ENCODE measurements around the gene ALAS1. TPM values are rescaled to one million over a fixed set of nuclear protein-coding genes. Genes with fewer than 3 reads are reported as not detected.
"Not testable (repeated sequence)": the region's sequence is repeated elsewhere in the genome, so short reads cannot be mapped to it uniquely, and the experiment has no call there.

The ALAS1 gene
- total RNA-seq, 4 donors from 2014 or later, result 17.5 to 43.1 (median 32.2) TPM

DNA sequence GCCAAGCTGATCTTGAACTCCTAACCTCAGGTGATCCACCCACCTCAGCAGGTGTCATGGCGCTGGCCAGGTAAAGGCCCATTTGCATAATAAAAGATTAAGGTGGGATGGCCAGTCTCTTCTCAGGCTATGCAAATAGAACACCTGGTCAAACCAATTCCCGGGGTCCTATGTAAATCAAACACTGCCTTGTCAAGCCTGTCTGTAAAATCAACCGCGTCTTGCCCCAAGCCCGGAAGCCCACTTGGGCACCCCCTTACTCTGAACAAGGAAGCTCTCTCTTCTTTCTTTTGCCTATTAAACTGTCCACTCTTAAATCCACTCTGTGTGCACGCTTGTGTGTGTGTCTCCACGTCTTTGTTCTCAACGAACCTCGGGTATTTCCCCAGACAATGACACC is 30.7 kb upstream of the ALAS1 start:
- 59 to 62% methylated on average over 9 of the region's 9 CpGs for WGBS, 2 donors
- DNase-seq (ENCODE audit: low spot score in 2 of 2), result no peak
- no peak overlapping the region for H3K4me3 ChIP-seq (ENCODE audit: low read depth, poor library complexity, severe bottlenecking)
- TF ChIP-seq, protein P1, sequence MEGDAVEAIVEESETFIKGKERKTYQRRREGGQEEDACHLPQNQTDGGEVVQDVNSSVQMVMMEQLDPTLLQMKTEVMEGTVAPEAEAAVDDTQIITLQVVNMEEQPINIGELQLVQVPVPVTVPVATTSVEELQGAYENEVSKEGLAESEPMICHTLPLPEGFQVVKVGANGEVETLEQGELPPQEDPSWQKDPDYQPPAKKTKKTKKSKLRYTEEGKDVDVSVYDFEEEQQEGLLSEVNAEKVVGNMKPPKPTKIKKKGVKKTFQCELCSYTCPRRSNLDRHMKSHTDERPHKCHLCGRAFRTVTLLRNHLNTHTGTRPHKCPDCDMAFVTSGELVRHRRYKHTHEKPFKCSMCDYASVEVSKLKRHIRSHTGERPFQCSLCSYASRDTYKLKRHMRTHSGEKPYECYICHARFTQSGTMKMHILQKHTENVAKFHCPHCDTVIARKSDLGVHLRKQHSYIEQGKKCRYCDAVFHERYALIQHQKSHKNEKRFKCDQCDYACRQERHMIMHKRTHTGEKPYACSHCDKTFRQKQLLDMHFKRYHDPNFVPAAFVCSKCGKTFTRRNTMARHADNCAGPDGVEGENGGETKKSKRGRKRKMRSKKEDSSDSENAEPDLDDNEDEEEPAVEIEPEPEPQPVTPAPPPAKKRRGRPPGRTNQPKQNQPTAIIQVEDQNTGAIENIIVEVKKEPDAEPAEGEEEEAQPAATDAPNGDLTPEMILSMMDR (IDR thresholded peaks at IDR 0.05), result no peak
- TF ChIP-seq POLR2A (IDR thresholded peaks at IDR 0.05), result no peak
- intact Hi-C loops (cut with DNase I; ENCODE audit: low total_unique reads), result no loop called here

DNA sequence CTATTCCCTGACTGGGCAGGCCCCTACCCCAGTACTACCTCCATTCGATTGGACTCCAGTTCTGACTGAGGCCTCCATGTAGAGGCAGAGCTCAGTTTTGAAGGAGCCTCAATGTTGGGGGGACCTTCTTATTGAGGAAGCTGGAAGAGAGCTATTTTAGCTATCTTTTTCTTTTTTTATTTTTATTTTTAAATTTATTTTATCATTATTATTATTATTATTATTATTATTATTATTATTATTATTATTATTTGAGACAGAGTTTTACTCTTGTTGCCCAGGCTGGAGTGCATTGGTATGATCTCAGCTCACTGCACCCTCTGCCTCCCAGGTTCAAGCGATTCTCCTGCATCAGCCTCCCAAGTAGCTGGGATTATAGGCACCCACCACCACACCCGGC is 27.7 kb upstream of the ALAS1 start:
- H3K4me3 ChIP-seq (ENCODE audit: low read depth, poor library complexity, severe bottlenecking); intact Hi-C loops (cut with DNase I; ENCODE audit: low total_unique reads); DNase-seq (ENCODE audit: low spot score in 2 of 2): not testable (repeated sequence)
- whole genome bisulfite sequencing, 2 donors, result 96 to 97% methylated on average over 3 of the region's 3 CpGs

DNA sequence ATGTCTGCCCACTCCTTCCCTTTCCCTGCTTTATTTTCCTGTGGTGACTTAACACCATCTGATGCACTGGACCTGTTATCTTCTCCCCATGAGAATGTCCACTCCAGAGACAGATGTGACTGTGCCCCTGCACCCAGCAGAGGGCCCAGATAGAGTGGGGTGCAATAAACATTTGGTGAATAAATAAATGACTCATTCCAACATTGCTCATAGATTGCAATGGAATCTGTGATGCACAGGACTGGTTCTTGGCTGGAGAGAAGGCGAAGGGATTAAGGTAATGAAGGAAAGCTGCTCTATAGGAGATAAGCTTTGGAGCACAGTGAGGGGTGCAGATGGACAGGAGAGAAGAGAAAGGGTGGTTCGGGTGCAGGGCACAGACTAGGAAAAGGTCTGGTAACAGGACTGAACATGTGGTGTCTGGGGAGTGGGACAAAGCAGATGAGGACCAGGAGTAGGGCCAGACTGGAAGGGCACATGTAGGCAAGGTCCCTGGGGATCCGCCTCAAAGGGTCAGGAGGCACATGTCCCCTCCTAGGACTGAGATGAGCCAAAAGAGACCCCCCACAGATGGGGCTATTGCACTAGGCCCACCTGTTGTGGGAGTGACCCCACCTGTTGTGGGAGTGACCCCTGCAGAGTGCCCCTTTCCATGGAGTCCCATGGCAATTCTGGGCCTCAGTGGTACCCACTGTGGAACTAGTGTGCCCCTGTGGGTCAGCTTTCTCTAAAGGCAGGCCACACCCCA is 26.3 kb upstream of the ALAS1 start:
- 86 to 90% methylated on average over 3 of the region's 3 CpGs for WGBS, 2 donors

DNA sequence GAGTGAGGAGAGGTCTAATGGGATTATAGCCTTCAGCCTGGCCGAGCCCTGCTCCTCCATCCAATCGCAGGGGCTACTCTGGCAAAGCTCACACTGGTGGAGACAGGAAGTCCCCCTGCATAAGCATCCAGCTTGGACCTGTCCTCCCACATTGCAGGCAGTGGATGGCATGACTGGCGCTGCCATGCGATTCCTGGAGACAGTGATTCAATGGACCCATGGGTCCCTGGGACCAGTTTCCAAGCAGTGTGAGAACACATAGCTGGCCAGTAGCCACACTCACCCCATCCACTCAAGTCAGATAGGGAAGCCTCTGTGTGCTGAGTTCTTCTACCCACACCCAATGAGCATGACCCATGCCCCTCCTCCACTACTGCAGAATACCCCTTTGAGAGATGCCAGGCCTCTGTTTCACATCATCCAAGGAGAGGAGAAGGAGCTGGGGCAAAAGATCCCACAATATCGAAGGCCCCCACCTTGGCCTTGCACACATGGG is 25.6 kb upstream of the ALAS1 start:
- 93 to 95% methylated on average over 5 of the region's 5 CpGs for WGBS, 2 donors
- intact Hi-C loops (cut with DNase I; ENCODE audit: low total_unique reads), result no loop called here

More for the DNA sequence above, 26.3 kb upstream of the ALAS1 start:
- no peak for DNase-seq (ENCODE audit: low spot score in 2 of 2)
- TF ChIP-seq, protein P1 (IDR thresholded peaks at IDR 0.05), result no peak
- TF ChIP-seq POLR2A (IDR thresholded peaks at IDR 0.05), result no peak
- H3K4me3 ChIP-seq (ENCODE audit: low read depth, poor library complexity, severe bottlenecking), result no peak overlapping the region
- intact Hi-C loops (cut with DNase I; ENCODE audit: low total_unique reads), result no loop called here

DNA sequence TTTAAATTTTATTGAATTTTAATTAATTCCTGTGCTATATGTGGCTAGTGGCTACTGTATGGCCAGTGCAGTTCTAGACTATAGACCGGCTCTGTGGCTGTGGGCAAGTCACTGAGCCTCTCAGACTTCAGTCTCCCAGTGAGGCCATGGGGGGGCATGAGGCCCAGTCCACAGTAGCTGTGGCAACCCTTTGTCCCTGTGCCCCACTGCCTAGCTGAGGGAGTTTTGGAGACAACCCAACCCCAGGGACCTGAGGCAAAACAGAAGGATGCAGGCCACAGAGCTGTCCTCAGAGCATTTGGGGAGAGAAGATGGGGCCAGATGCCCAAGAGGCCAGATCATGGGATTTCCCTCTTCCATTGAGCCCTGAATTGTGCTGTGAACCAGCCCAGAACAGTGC is 24.9 kb upstream of the ALAS1 start:
- TF ChIP-seq, protein P1 (IDR thresholded peaks at IDR 0.05), result no peak
- TF ChIP-seq POLR2A (IDR thresholded peaks at IDR 0.05), result no peak
- H3K4me3 ChIP-seq (ENCODE audit: low read depth, poor library complexity, severe bottlenecking), result no peak overlapping the region
- intact Hi-C loops (cut with DNase I; ENCODE audit: low total_unique reads), result no loop called here
- DNase-seq (ENCODE audit: low spot score in 2 of 2), result no peak
- 94 to 100% methylated on average over 1 of the region's 1 CpG for WGBS, 2 donors

More for the DNA sequence above, 25.6 kb upstream of the ALAS1 start:
- DNase-seq (ENCODE audit: low spot score in 2 of 2), result no peak
- TF ChIP-seq, protein P1 (IDR thresholded peaks at IDR 0.05), result no peak
- no peak for TF ChIP-seq POLR2A (IDR thresholded peaks at IDR 0.05)
- no peak overlapping the region for H3K4me3 ChIP-seq (ENCODE audit: low read depth, poor library complexity, severe bottlenecking)

DNA sequence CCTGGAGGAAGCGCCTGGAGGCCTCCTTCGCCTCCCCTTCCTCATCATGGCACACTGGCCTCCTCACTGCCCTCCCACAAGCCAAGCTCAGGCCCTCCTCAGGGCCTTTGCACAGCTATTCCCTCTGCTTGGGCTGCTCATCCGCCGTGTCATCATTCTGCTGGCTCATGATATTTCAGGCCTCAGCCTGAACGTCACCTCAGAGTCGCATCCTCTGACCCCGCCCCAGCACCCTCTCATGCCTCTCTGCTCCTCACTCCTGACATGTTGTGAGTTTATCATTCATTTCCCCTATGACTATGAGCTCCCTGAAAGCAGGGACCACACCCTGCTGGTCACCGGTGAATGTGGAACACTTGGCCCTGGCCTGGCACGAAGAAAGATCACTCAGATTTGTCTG is 23.1 kb upstream of the ALAS1 start:
- intact Hi-C loops (cut with DNase I; ENCODE audit: low total_unique reads), result no loop called here
- no peak overlapping the region for H3K4me3 ChIP-seq (ENCODE audit: low read depth, poor library complexity, severe bottlenecking)
- 62 to 63% methylated on average over 9 of the region's 9 CpGs for WGBS, 2 donors
- no peak for DNase-seq (ENCODE audit: low spot score in 2 of 2)
- TF ChIP-seq, protein P1 (IDR thresholded peaks at IDR 0.05), result no peak
- no peak for TF ChIP-seq POLR2A (IDR thresholded peaks at IDR 0.05)

Data from lower leg skin (tissue), 4 donors.